ENCODE results near the gene AFF3. TPM values are rescaled to one million over a fixed set of nuclear protein-coding genes. Genes with fewer than 3 reads are reported as not detected.
A peak's percentile ranks its signal among the peaks of the same experiment; 100 is the strongest.

Gene AFF3
- total RNA-seq, 2 donors from 2014 or later: 10.8 to 16.2 TPM

- H3K27ac ChIP-seq: no peak overlapping the region
- no peaks in the 10 kb centered on the region for H3K9me3 ChIP-seq
- no peak for DNase-seq (ENCODE audit: low spot score)
- no peaks in the 10 kb centered on the region for H3K27me3 ChIP-seq
- TF ChIP-seq CTCF (IDR thresholded peaks at IDR 0.05): no peak
- no peak overlapping the region for H3K4me3 ChIP-seq
- no peaks in the 10 kb centered on the region for H3K36me3 ChIP-seq
- no peaks in the 10 kb centered on the region for H3K4me1 ChIP-seq
These were observed 384.7 kb downstream of the AFF3 start for GRCh38 chr2:99757611-99758114.

GRCh38 chr2:99756059-99756458, 386.3 kb downstream of the AFF3 start:
- no peaks in the 10 kb centered on the region for H3K27me3 ChIP-seq
- H3K9me3 ChIP-seq: no peaks in the 10 kb centered on the region
- H3K36me3 ChIP-seq: no peaks in the 10 kb centered on the region
- no peak overlapping the region for H3K27ac ChIP-seq
- no peak overlapping the region for H3K4me3 ChIP-seq
- H3K4me1 ChIP-seq: no peaks in the 10 kb centered on the region
- no peak for DNase-seq (ENCODE audit: low spot score)
- TF ChIP-seq CTCF (IDR thresholded peaks at IDR 0.05): no peak

- TF ChIP-seq CTCF (IDR thresholded peaks at IDR 0.05): no peak
- H3K4me1 ChIP-seq: no peaks in the 10 kb centered on the region
- H3K36me3 ChIP-seq: no peaks in the 10 kb centered on the region
- H3K4me3 ChIP-seq: no peak overlapping the region
- no peaks in the 10 kb centered on the region for H3K27me3 ChIP-seq
- H3K9me3 ChIP-seq: no peaks in the 10 kb centered on the region
- DNase-seq (ENCODE audit: low spot score): no peak
- no peak overlapping the region for H3K27ac ChIP-seq
These were observed 388.2 kb downstream of the AFF3 start for GRCh38 chr2:99754210-99754609.

- TF ChIP-seq CTCF (IDR thresholded peaks at IDR 0.05): no peak
- no peaks in the 10 kb centered on the region for H3K9me3 ChIP-seq
- no peak for DNase-seq (ENCODE audit: low spot score)
These were observed 388.9 kb downstream of the AFF3 start for GRCh38 chr2:99753505-99753904.

GRCh38 chr2:99748344-99748743, 394.0 kb downstream of the AFF3 start:
- DNase-seq (ENCODE audit: low spot score): no peak
- Histone ChIP-seq H3K36me3 (no peaks in the 10 kb centered on the region), H3K27ac (peak overlapping the region in 1 of 2 donors; percentile 43), H3K4me3 (no peak overlapping the region), H3K9me3 (no peaks in the 10 kb centered on the region), H3K4me1 (peaks cover 0 to 10% of the 10 kb centered on the region in 2 donors), H3K27me3 (no peaks in the 10 kb centered on the region)
- TF ChIP-seq CTCF (IDR thresholded peaks at IDR 0.05): no peak

More at GRCh38 chr2:99753505-99753904, 388.9 kb downstream of the AFF3 start:
- Histone ChIP-seq H3K27me3 (no peaks in the 10 kb centered on the region), H3K4me1 (peaks cover 0 to under 1% of the 10 kb centered on the region in 2 donors), H3K36me3 (no peaks in the 10 kb centered on the region), H3K4me3 (no peak overlapping the region), H3K27ac (no peak overlapping the region)

GRCh38 chr2:99747842-99748241, 394.5 kb downstream of the AFF3 start:
- Histone ChIP-seq H3K4me3 (no peak overlapping the region), H3K4me1 (peaks cover 0 to 10% of the 10 kb centered on the region in 2 donors), H3K27me3 (no peaks in the 10 kb centered on the region), H3K9me3 (no peaks in the 10 kb centered on the region), H3K36me3 (no peaks in the 10 kb centered on the region), H3K27ac (peak overlapping the region in 1 of 2 donors; percentile 43)
- no peak for TF ChIP-seq CTCF (IDR thresholded peaks at IDR 0.05)
- no peak for DNase-seq (ENCODE audit: low spot score)
